ENCODE data around the gene UBA7. TPM values are rescaled to one million over a fixed set of nuclear protein-coding genes. Genes with fewer than 3 reads are reported as not detected.

UBA7 gene
- total RNA-seq, 1 experiment from 2014 or later: 0.85 TPM

- peak overlapping the region in 1 of 3 experiments; percentile 22; a peak in 1 of 7 replicates for H3K27ac Mint-ChIP-seq
- Histone ChIP-seq H4K91ac (ENCODE audit: insufficient read length, low read depth, low read length) (no peak overlapping the region), H3K9ac (ENCODE audit: extremely low read depth, insufficient read length, low read length) (no peak overlapping the region), H3T11ph (ENCODE audit: low read length) (no peak overlapping the region), H2AK5ac (ENCODE audit: insufficient read length, low read length) (no peak overlapping the region), H3K56ac (ENCODE audit: insufficient read length, low read depth, low read length) (no peak overlapping the region), H4K8ac (replicated peaks; ENCODE audit: insufficient read length, low read depth, low read length) (no peak overlapping the region), H4K20me1 (ENCODE audit: control insufficient read depth, insufficient read depth, insufficient read length) (no peaks in the 10 kb centered on the region), H3K79me1 (ENCODE audit: insufficient read depth, low read depth, low read length, poor library complexity, severe bottlenecking) (no peaks in the 10 kb centered on the region), H2BK20ac (ENCODE audit: low read depth, low read length, poor library complexity, severe bottlenecking) (no peak overlapping the region), H2BK5ac (ENCODE audit: insufficient read length, low read length) (no peak overlapping the region), H3K14ac (ENCODE audit: insufficient read depth, low read length) (no peak overlapping the region), H3K27ac (ENCODE audit: insufficient read length, low read depth, low read length) (no peak overlapping the region), H3K27me3 (ENCODE audit: insufficient read depth, low read length) (no peaks in the 10 kb centered on the region; the same call in none of the 2 replicates), H3K79me2 (ENCODE audit: insufficient read depth, low read length) (no peaks in the 10 kb centered on the region), H4K5ac (ENCODE audit: insufficient read length, low read depth, low read length) (no peak overlapping the region), H3K18ac (ENCODE audit: insufficient read length, low read depth, low read length) (no peak overlapping the region), H3K9me3 (ENCODE audit: control insufficient read depth, low read depth, low read length) (no peaks in the 10 kb centered on the region), H3K4ac (ENCODE audit: low read depth, low read length) (no peak overlapping the region), H3K4me1 (ENCODE audit: insufficient read depth, low read length) (no peaks in the 10 kb centered on the region), H3K4me2 (ENCODE audit: insufficient read depth, insufficient read length, low read length) (no peak overlapping the region), H2BK12ac (ENCODE audit: insufficient read length, low read depth, low read length) (no peak overlapping the region), H2BK15ac (ENCODE audit: low read depth, low read length) (no peak overlapping the region), H2AFZ (ENCODE audit: low read length) (no peak overlapping the region), H2BK120ac (ENCODE audit: low read depth, low read length, poor library complexity, severe bottlenecking) (no peak overlapping the region), H3K23me2 (ENCODE audit: insufficient read length, low read depth, low read length, poor library complexity, severe bottlenecking) (no peaks in the 10 kb centered on the region), H3K23ac (ENCODE audit: insufficient read length, low read depth, low read length) (no peak overlapping the region)
- WGBS (ENCODE audit: extremely low coverage, insufficient read length, low lambda C conversion rate): no CpG with 5 or more reads among the region's 24 CpGs
- H3K4me3 Mint-ChIP-seq: no peak overlapping the region
- H3K4me1 Mint-ChIP-seq: peaks cover 3 to 8% of the 10 kb centered on the region in 2 experiments; a peak in 2 of 4 replicates
- H3K36me3 Mint-ChIP-seq (ENCODE audit: insufficient read depth in 1 of 3, low read depth in 3 of 3): no peaks in the 10 kb centered on the region
- no peak for DNase-seq
- H3K27me3 Mint-ChIP-seq (ENCODE audit: low read depth): peaks cover 14% of the 10 kb centered on the region
- no peaks in the 10 kb centered on the region for H3K9me3 Mint-ChIP-seq
- TF ChIP-seq, protein P1, sequence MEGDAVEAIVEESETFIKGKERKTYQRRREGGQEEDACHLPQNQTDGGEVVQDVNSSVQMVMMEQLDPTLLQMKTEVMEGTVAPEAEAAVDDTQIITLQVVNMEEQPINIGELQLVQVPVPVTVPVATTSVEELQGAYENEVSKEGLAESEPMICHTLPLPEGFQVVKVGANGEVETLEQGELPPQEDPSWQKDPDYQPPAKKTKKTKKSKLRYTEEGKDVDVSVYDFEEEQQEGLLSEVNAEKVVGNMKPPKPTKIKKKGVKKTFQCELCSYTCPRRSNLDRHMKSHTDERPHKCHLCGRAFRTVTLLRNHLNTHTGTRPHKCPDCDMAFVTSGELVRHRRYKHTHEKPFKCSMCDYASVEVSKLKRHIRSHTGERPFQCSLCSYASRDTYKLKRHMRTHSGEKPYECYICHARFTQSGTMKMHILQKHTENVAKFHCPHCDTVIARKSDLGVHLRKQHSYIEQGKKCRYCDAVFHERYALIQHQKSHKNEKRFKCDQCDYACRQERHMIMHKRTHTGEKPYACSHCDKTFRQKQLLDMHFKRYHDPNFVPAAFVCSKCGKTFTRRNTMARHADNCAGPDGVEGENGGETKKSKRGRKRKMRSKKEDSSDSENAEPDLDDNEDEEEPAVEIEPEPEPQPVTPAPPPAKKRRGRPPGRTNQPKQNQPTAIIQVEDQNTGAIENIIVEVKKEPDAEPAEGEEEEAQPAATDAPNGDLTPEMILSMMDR (conservative IDR thresholded peaks at IDR 0.05): no peak
Observed at GRCh38 chr3:49794926-49795905, 18.5 kb downstream of the UBA7 start.

Measured in H9 (cell line).